GM03348 (cell line): ENCODE measurements around the gene FLT3.
"Not testable (repeated sequence)": the region's sequence is repeated elsewhere in the genome, so short reads cannot be mapped to it uniquely, and the experiment has no call there.

Experiments
- DNase-seq: peaks from one replicate; pipeline ENCODE4 v3.0.0; 2012; ENCODE audit warnings: low spot score

Gene FLT3

GRCh38 chr13:28099396-28100149, 803 bp downstream of the FLT3 start:
- DNase-seq, result no peak

GRCh38 chr13:28097503-28097902, 2.9 kb downstream of the FLT3 start:
- DNase-seq, result no peak

- DNase-seq, result no peak
Observed at GRCh38 chr13:28094306-28094705, 6.1 kb downstream of the FLT3 start.

- DNase-seq, result no peak
Observed at GRCh38 chr13:28093881-28094280, 6.5 kb downstream of the FLT3 start.

GRCh38 chr13:28092431-28092830, 7.9 kb downstream of the FLT3 start:
- no peak for DNase-seq

GRCh38 chr13:28089065-28089464, 11.3 kb downstream of the FLT3 start:
- DNase-seq, result no peak

- not testable (repeated sequence) for DNase-seq
Observed at GRCh38 chr13:28077820-28078219, 22.6 kb downstream of the FLT3 start.

- no peak for DNase-seq
Observed at GRCh38 chr13:28077231-28077630, 23.1 kb downstream of the FLT3 start.

GRCh38 chr13:28071424-28071823, 29.0 kb downstream of the FLT3 start:
- no peak for DNase-seq

- DNase-seq, result no peak
Observed at GRCh38 chr13:28067491-28067890, 32.9 kb downstream of the FLT3 start.

- DNase-seq, result peak; percentile 32
Observed at GRCh38 chr13:28058866-28059613, 41.3 kb downstream of the FLT3 start.

- no peak for DNase-seq
Observed at GRCh38 chr13:28056970-28057712, 43.2 kb downstream of the FLT3 start.

- DNase-seq, result no peak
Observed at GRCh38 chr13:28056426-28056825, 44.0 kb downstream of the FLT3 start.

- DNase-seq, result no peak
Observed at GRCh38 chr13:28055357-28055756, 45.0 kb downstream of the FLT3 start.

GRCh38 chr13:28052945-28053344, 47.4 kb downstream of the FLT3 start:
- no peak for DNase-seq

GRCh38 chr13:28049880-28050875, 50.2 kb downstream of the FLT3 start:
- no peak for DNase-seq

- no peak for DNase-seq
Observed at GRCh38 chr13:28049215-28049614, 51.2 kb downstream of the FLT3 start.

GRCh38 chr13:28048768-28049167, 51.6 kb downstream of the FLT3 start:
- no peak for DNase-seq

- peak; percentile 9 for DNase-seq
Observed at GRCh38 chr13:28047757-28048388, 52.5 kb downstream of the FLT3 start.

- peak; percentile 36 for DNase-seq
Observed at GRCh38 chr13:28046981-28047380, 53.4 kb downstream of the FLT3 start.

GRCh38 chr13:28045861-28046260, 54.5 kb downstream of the FLT3 start:
- DNase-seq, result no peak
